ENCODE results near the gene SOX12.
"Not testable (repeated sequence)": the region's sequence is repeated elsewhere in the genome, so short reads cannot be mapped to it uniquely, and the experiment has no call there.

SOX12 gene

DNA sequence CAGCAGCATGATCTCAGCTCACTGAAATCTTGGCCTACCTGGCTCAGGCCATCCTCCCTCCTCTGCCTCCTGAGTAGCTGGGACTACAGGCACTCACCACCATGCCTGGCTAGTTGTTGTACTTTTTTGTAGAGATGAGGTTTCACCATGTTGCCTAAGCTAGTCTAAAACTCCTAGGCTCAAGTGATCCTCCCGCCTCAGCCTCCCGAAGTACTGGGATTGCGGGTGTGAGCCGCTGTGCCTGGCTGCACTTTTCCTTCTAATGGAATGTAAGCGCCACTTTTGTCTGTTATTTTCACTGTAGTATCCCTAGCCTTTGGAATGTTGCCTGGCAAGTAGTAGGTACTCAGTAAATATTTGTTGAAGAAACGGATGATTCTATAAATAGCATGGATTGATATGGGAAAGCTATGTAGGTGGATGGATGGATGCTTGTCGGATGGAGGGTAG lies 44.8 kb downstream of the SOX12 start:
- Histone ChIP-seq H3K27ac (ENCODE audit: low read depth, low read length) (no peak overlapping the region), H3K9ac (ENCODE audit: low read length) (no peak overlapping the region), H2AFZ (ENCODE audit: low read depth, low read length, severe bottlenecking) (no peak overlapping the region)

GRCh38 chr20:370977-371754 lies 45.8 kb downstream of the SOX12 start:
- no peak for TF ChIP-seq EZH2phosphoT487 (conservative IDR thresholded peaks at IDR 0.05; ENCODE audit: low read length)
- no peak for TF ChIP-seq CTCF (IDR thresholded peaks at IDR 0.05; ENCODE audit: insufficient read depth, low read length, poor library complexity, severe bottlenecking)
- H3K9ac ChIP-seq (ENCODE audit: low read length): no peak overlapping the region
- no peaks in the 10 kb centered on the region for H3K9me2 ChIP-seq (replicated peaks; ENCODE audit: insufficient read depth, low read length)
- no peaks in the 10 kb centered on the region for H4K20me1 ChIP-seq (ENCODE audit: low read depth, low read length)
- no peaks in the 10 kb centered on the region for H3K79me2 ChIP-seq (ENCODE audit: insufficient read depth, low read length)
- no peak overlapping the region for H3K27ac ChIP-seq (ENCODE audit: low read depth, low read length)
- no peaks in the 10 kb centered on the region for H3K9me3 ChIP-seq (ENCODE audit: insufficient read depth, low read length)
- H3F3A ChIP-seq (ENCODE audit: insufficient read depth): no peaks in the 10 kb centered on the region
- H3K36me3 ChIP-seq (ENCODE audit: low read length): no peaks in the 10 kb centered on the region
- no peak overlapping the region for H3K4me2 ChIP-seq (ENCODE audit: low read depth, low read length, poor library complexity, severe bottlenecking)
- H3K27me3 ChIP-seq (ENCODE audit: low read length): no peaks in the 10 kb centered on the region
- no peak overlapping the region for H2AFZ ChIP-seq (ENCODE audit: low read depth, low read length, severe bottlenecking)
- H3K4me3 ChIP-seq (ENCODE audit: insufficient read depth, low read length, poor library complexity, severe bottlenecking): no peak overlapping the region

More for the DNA sequence above, 44.8 kb downstream of the SOX12 start:
- no peak overlapping the region for H3K4me3 ChIP-seq (ENCODE audit: insufficient read depth, low read length, poor library complexity, severe bottlenecking)
- no peaks in the 10 kb centered on the region for H3K36me3 ChIP-seq (ENCODE audit: low read length)
- no peaks in the 10 kb centered on the region for H3K9me3 ChIP-seq (ENCODE audit: insufficient read depth, low read length)
- no peaks in the 10 kb centered on the region for H3K9me2 ChIP-seq (replicated peaks; ENCODE audit: insufficient read depth, low read length)
- no peaks in the 10 kb centered on the region for H3K27me3 ChIP-seq (ENCODE audit: low read length)
- no peaks in the 10 kb centered on the region for H3F3A ChIP-seq (ENCODE audit: insufficient read depth)
- H4K20me1 ChIP-seq (ENCODE audit: low read depth, low read length): no peaks in the 10 kb centered on the region
- H3K79me2 ChIP-seq (ENCODE audit: insufficient read depth, low read length): no peaks in the 10 kb centered on the region
- H3K4me2 ChIP-seq (ENCODE audit: low read depth, low read length, poor library complexity, severe bottlenecking): no peak overlapping the region
- TF ChIP-seq CTCF (IDR thresholded peaks at IDR 0.05; ENCODE audit: insufficient read depth, low read length, poor library complexity, severe bottlenecking) (no peak), EZH2phosphoT487 (conservative IDR thresholded peaks at IDR 0.05; ENCODE audit: low read length) (no peak)

GRCh38 chr20:371755-372542 lies 46.6 kb downstream of the SOX12 start:
- no peaks in the 10 kb centered on the region for H3K36me3 ChIP-seq (ENCODE audit: low read length)
- no peaks in the 10 kb centered on the region for H3F3A ChIP-seq (ENCODE audit: insufficient read depth)
- no peaks in the 10 kb centered on the region for H3K9me2 ChIP-seq (replicated peaks; ENCODE audit: insufficient read depth, low read length)
- no peak overlapping the region for H2AFZ ChIP-seq (ENCODE audit: low read depth, low read length, severe bottlenecking)
- H3K9me3 ChIP-seq (ENCODE audit: insufficient read depth, low read length): no peaks in the 10 kb centered on the region
- no peak overlapping the region for H3K27ac ChIP-seq (ENCODE audit: low read depth, low read length)
- TF ChIP-seq CTCF (IDR thresholded peaks at IDR 0.05; ENCODE audit: insufficient read depth, low read length, poor library complexity, severe bottlenecking): no peak
- TF ChIP-seq EZH2phosphoT487 (conservative IDR thresholded peaks at IDR 0.05; ENCODE audit: low read length): no peak
- H3K27me3 ChIP-seq (ENCODE audit: low read length): no peaks in the 10 kb centered on the region
- no peak overlapping the region for H3K9ac ChIP-seq (ENCODE audit: low read length)
- no peak overlapping the region for H3K4me2 ChIP-seq (ENCODE audit: low read depth, low read length, poor library complexity, severe bottlenecking)
- H4K20me1 ChIP-seq (ENCODE audit: low read depth, low read length): no peaks in the 10 kb centered on the region
- no peak overlapping the region for H3K4me3 ChIP-seq (ENCODE audit: insufficient read depth, low read length, poor library complexity, severe bottlenecking)
- H3K79me2 ChIP-seq (ENCODE audit: insufficient read depth, low read length): no peaks in the 10 kb centered on the region

DNA sequence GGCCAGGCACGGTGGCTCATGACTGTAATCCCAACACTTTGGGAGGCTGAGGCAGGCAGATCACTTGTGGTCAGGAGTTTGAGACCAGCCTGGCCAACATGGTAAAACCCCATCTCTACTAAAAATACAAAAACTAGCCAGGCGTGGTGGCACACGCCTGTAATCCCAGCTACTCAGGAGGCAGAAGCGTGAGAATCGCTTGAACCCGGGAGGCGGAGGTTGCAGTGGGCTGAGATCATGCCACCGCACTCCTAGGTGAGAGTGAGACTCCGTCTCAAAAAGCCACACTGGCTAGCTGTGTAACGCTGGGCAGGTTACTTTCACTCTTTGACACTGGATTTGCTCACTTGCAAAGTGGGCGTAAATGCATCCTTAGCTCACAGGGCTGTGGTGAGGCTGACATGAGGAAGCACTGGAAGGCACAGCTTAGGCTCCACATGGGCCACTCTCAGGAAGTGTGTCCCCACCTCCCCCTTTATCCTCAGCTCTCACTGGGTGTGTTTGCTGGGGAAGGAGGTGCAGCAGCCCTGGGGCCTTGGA lies 47.3 kb downstream of the SOX12 start:
- H2AFZ ChIP-seq (ENCODE audit: low read depth, low read length, severe bottlenecking); H3K36me3 ChIP-seq (ENCODE audit: low read length); H4K20me1 ChIP-seq (ENCODE audit: low read depth, low read length); H3F3A ChIP-seq (ENCODE audit: insufficient read depth); H3K9me3 ChIP-seq (ENCODE audit: insufficient read depth, low read length); H3K4me3 ChIP-seq (ENCODE audit: insufficient read depth, low read length, poor library complexity, severe bottlenecking); H3K9me2 ChIP-seq (replicated peaks; ENCODE audit: insufficient read depth, low read length); H3K79me2 ChIP-seq (ENCODE audit: insufficient read depth, low read length); H3K9ac ChIP-seq (ENCODE audit: low read length); H3K4me2 ChIP-seq (ENCODE audit: low read depth, low read length, poor library complexity, severe bottlenecking); H3K27ac ChIP-seq (ENCODE audit: low read depth, low read length); H3K27me3 ChIP-seq (ENCODE audit: low read length): not testable (repeated sequence)
